Iris pigment epithelial cell (primary cell): ENCODE measurements around the gene PAQR3.
"Not testable (repeated sequence)": the region's sequence is repeated elsewhere in the genome, so short reads cannot be mapped to it uniquely, and the experiment has no call there.

ENCODE experiments used
- DNase-seq: peaks from one replicate; pipeline ENCODE4 v3.0.0-alpha.2; 2011; ENCODE audit warnings: low read depth

PAQR3 gene

GRCh38 chr4:78926826-78927225, 12.4 kb downstream of the PAQR3 start:
- no peak for DNase-seq

GRCh38 chr4:78923464-78924312, 15.6 kb downstream of the PAQR3 start:
- DNase-seq: no peak

- DNase-seq: peak; percentile 68
Measured at GRCh38 chr4:78922207-78922606, 17.0 kb downstream of the PAQR3 start.

GRCh38 chr4:78910612-78911011, 28.6 kb downstream of the PAQR3 start:
- DNase-seq: no peak

GRCh38 chr4:78908974-78909373, 30.3 kb downstream of the PAQR3 start:
- not testable (repeated sequence) for DNase-seq

- no peak for DNase-seq
Measured at GRCh38 chr4:78907638-78908037, 31.6 kb downstream of the PAQR3 start.

- DNase-seq: no peak
Measured at GRCh38 chr4:78904143-78904542, 35.1 kb downstream of the PAQR3 start.

- DNase-seq: peak; percentile 61
Measured at GRCh38 chr4:78902298-78902697, 36.9 kb downstream of the PAQR3 start.

- peak; percentile 17 for DNase-seq
Measured at GRCh38 chr4:78901882-78902281, 37.4 kb downstream of the PAQR3 start.

GRCh38 chr4:78899302-78899701, 39.9 kb downstream of the PAQR3 start:
- DNase-seq: no peak

GRCh38 chr4:78889955-78890354, 49.3 kb downstream of the PAQR3 start:
- no peak for DNase-seq

GRCh38 chr4:78885598-78885997, 53.6 kb downstream of the PAQR3 start:
- no peak for DNase-seq

GRCh38 chr4:78880874-78881492, 58.3 kb downstream of the PAQR3 start:
- no peak for DNase-seq

GRCh38 chr4:78878031-78878430, 61.2 kb downstream of the PAQR3 start:
- DNase-seq: no peak

- DNase-seq: peak; percentile 42
Measured at GRCh38 chr4:78876568-78877320, 62.5 kb downstream of the PAQR3 start.

- DNase-seq: no peak
Measured at GRCh38 chr4:78870056-78870455, 69.2 kb downstream of the PAQR3 start.

GRCh38 chr4:78868712-78869111, 70.5 kb downstream of the PAQR3 start:
- not testable (repeated sequence) for DNase-seq

GRCh38 chr4:78865451-78865850, 73.8 kb downstream of the PAQR3 start:
- no peak for DNase-seq

GRCh38 chr4:78864405-78865024, 74.7 kb downstream of the PAQR3 start:
- peak; percentile 81 for DNase-seq

- no peak for DNase-seq
Measured at GRCh38 chr4:78863991-78864390, 75.2 kb downstream of the PAQR3 start.

GRCh38 chr4:78863254-78863869, 75.9 kb downstream of the PAQR3 start:
- no peak for DNase-seq

- DNase-seq: no peak
Measured at GRCh38 chr4:78862314-78862737, 76.9 kb downstream of the PAQR3 start.
